GM18907 (cell line): Measurements from ENCODE around the gene MOV10.
"Not testable (repeated sequence)": the region's sequence is repeated elsewhere in the genome, so short reads cannot be mapped to it uniquely, and the experiment has no call there.

ENCODE experiments used
- ATAC-seq: cut with Tn5 transposase; IDR thresholded peaks from one replicate; pipeline ENCODE4 v1.9.1; 2021; ENCODE audit warnings: mild to moderate bottlenecking, moderate library complexity; ENCODE audit not compliant: unreplicated experiment

The MOV10 gene

DNA sequence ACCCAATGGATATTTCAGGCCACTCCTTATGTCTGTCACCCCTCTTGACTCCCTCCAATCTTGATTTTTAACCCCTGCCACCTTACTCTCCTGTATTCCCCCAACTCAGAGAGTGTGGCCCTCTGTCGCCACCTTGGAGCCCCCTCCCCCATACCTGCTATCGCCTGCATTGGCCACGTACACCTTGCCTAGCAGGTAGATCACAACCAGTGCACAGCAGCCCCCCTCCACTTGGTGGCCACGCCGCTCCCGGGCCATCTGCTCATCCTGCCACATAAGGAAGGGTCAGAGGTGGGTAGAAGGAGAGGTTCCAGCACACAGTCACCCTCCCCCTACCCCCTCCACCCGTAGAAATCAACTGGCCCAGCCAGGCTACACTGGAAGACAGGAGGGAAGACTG is 37.7 kb downstream of the MOV10 start:
- ATAC-seq, result no peak

DNA sequence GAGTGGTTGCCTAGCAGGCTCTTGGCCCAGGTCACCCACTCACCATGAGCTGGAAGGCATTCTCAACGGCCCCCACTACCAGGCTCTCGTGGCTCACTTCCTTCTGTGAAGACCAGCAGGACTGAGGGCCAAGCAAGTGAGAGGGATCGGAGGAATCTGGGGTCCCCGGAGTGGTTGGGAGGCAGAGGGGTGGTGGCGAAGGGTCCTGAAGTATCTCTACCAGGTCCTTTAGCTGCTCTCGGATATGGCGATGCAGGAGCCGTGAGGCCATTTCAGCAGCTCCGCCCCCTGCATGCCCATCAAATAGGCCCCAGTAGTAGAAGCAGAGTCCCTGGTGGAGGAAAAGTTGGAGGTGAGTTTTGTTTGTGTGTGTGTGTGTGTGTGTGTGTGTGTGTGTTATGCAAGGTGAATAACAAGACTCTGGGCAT is 38.3 kb downstream of the MOV10 start:
- ATAC-seq, result no peak

DNA sequence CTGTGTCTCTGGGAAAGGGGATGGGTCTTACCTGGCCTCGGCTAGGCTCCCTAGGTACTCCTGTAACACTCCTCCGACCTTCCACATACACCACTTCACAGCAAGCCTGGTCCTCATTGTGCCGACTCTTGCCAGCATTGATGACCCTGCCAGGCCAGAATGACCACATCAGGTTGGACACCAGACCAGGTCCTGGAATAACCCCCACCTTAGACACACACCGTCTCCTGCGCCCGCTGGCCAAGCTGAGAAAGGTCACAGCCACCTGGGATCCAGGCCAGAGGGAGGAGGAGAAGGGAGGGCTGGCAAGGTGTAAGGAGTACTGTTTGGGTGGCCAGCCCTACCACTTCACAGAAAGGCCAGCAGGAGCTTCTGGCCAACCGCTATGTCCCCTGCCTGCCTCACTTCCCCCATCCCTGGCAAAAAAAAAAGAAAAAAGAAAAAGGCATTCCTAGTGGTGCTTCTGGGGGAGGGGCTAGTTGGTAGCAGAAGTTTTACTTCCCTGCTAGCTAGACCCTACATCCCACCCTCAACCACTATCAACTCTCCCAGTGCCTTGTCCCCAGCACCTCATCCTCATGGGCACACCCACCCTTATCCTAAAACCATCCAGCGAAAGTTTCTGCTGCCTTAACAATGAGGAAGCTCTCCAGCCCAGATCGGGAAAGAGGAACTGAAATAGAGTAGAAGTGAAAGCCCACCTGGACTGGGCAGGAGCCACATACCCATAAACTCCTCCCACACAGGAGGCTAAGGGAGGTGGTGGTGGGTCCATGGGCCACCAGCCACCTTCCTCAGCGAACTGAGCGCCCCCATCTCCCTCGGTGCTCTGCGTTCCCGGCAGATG is 39.2 kb downstream of the MOV10 start:
- ATAC-seq, result no peak

GRCh38 chr1:112714313-112715263 is 40.1 kb downstream of the MOV10 start:
- ATAC-seq, result peak; percentile 3

DNA sequence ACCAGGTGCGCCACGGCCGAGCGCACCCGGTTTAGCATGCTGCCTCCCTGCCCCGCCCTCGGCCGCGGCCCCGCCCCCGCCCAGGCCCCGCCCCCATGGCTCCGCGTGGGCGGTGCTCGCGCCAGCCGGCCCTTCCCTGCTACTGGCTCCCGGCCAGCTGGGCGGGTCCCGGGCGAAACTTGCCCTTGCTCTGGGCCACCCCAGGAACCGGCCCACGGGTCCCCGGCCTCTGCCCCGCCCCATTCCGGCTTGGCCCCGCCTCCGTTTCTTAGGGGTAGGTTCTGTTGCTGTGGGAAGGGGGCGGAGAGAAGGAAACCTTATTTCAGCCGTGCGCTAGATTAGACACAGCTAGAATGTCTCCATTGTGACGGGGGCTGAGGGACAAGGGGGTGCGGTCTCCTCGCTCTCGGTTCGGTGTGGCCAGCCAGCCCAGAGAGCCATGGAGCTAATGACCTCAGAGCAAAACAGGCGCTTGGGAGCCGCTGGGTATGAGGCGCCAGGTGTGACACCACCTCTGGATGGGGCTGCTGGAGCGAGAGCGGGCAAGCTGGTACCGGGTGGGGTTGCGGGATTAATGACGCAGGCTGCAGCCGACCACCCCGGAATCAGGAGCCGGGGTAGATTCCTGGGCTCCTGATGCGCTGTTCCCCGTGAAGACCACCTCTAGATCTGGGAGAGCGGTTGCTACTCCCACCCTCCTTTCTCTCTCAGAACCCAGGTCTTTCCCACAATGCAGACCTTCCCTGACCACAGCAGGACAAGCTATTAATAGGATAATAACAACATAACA is 41.0 kb downstream of the MOV10 start, which contains the start of gene PPM1J:
Gene PPM1J (minus strand): TSS at position 69 of the 790 bp plus-strand sequence. CDS start 31 bp downstream, at position 38.
- ATAC-seq, result peak; percentile 82

- ATAC-seq, result peak; percentile 39
Measured at GRCh38 chr1:112716133-112716720, 41.8 kb downstream of the MOV10 start.

- no peak for ATAC-seq
Measured at GRCh38 chr1:112717263-112717873, 42.9 kb downstream of the MOV10 start.

- ATAC-seq, result no peak
Measured at GRCh38 chr1:112718691-112719418, 44.4 kb downstream of the MOV10 start.

- no peak for ATAC-seq
Measured at GRCh38 chr1:112719706-112720105, 45.2 kb downstream of the MOV10 start.

DNA sequence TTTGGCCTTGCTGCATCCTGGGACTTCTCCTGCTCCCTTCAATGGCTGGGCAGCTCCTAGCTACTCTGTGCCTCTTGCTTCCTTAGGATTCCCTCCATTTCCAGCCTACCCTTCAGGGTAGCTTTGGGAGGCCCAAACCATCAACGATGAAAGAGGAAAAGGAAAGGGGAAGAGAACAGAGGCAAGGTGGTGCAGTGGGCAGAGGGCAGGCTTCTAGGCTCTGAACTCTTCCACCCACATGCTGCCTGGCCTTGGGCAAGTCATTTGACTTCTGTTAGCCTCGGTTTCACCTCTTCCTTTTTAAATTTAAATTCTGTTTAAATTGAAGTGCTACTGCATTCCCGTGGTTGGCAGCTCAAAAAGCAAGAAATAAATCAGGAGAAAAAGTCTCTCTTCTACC is 46.3 kb downstream of the MOV10 start:
- ATAC-seq, result no peak

- not testable (repeated sequence) for ATAC-seq
Measured at GRCh38 chr1:112721294-112721693, 46.8 kb downstream of the MOV10 start.

- ATAC-seq, result no peak
Measured at GRCh38 chr1:112721966-112722524, 47.6 kb downstream of the MOV10 start.

DNA sequence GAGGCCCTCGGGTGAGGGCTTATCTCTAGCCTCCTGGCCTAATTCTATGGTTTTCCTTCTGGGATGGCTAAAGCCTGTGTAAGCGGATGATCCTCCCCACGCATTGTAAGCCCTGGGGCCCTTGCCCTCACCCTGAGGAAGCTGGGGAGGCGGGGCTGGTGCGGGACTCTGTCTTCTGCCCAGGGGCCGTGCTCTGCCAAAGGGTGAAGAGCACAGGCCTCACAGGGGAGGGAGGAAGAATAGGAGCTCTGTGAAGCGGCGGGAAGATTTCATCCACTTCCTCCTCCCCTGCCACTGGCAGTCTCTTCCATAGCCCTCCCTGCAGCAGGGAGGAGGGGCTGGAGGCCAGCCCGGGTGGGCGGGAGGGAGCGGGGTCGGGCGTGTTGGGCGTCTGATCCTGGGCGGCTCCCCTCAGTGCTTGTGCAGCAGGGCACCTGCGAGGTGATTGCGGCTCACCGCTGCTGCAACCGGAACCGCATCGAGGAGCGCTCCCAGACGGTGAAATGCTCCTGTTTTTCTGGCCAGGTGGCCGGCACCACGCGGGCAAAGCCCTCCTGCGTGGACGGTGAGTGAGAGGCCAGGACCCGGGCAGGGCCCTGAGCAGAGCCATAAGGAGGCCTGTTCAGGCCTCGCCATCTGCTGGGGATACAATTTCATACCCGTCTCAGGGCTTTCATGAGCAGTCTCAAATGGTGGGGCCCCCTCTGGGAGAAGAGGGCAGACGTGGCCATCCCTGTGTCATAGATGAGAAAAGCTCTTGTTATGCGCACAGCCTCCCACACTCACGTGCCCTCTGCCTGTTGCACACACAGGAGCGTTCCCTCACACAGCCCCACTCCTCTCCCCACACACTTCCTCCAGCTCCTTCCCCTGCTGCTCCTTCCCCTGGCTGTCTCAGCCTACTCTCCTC is 48.4 kb downstream of the MOV10 start:
- ATAC-seq, result no peak

DNA sequence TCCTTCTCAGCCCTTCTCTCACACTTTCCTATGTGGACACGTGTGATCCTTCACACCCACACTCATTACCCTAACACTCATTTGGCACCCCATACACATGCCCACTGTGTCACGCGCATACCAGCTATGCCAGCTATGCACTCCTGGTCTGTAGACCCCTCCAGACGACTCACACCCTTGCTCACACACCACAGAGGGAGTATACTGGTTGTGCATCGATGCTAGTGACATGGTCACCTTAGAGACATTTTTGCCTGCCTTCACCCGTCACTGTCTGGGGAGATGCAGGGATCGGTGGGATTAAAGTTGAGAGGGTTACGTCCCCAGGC is 49.0 kb downstream of the MOV10 start:
- no peak for ATAC-seq

DNA sequence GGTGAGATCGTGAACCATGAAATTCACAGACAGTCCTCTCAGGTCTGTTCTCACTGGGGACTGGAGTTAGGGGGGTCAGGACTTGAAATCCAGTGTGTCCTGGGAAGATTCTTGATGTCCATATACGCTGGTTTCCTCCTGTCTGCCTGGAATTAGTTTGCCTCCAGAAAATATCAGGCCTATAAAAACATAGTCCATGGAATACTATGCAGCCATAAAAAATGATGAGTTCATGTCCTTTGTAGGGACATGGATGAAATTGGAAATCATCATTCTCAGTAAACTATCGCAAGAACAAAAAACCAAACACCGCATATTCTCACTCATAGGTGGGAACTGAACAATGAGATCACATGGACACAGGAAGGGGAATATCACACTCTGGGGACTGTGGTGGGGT is 49.8 kb downstream of the MOV10 start:
- ATAC-seq, result not testable (repeated sequence)

DNA sequence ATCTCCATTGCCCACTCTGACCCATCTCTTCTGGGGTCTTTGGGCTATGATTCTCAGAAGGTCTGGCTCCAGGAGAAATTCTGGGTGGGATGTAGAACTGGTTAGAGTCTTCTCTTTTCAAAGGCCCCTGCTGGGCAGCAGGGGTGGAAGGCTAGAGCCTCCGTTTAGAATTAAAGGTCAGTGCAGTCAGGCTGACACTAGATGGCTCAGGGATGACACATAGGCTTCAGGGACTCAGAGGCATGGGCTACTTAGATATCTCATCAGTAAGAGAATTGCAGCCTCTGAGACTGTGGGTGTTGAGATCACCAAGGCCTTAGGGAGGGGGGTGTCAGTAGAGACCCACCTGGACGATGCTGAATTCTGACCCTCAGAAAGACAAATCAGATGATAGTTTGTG is 53.3 kb downstream of the MOV10 start:
- no peak for ATAC-seq

DNA sequence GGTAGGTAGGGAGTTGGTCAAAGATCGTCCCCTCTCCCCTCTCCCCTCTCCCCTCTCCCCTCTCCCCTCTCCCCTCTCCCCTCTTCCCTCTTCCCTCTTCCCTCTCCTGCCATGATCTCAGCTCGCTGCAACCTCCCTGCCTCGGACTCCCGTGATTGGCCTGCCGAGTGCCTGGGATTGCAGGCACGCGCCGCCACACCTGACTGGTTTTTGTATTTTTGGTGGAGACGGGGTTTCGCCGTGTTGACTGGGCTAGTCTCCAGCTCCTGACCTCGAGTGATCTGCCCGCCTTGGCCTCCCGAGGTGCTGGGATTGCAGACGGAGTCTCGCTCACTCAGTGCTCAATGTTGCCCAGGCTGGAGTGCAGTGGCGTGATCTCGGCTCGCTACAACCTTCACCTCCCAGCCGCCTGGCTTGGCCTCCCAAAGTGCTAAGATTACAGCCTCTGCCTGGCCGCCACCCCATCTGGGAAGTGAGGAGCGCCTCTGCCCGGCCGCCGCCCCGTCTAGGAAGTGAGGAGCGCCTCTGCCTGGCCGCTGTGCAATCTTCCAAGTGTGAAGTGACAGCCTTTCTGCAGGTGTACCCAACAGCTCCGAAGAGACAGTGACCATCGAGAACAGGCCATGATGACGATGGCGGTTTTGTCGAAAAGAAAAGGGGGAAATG is 54.0 kb downstream of the MOV10 start:
- ATAC-seq, result not testable (repeated sequence)

DNA sequence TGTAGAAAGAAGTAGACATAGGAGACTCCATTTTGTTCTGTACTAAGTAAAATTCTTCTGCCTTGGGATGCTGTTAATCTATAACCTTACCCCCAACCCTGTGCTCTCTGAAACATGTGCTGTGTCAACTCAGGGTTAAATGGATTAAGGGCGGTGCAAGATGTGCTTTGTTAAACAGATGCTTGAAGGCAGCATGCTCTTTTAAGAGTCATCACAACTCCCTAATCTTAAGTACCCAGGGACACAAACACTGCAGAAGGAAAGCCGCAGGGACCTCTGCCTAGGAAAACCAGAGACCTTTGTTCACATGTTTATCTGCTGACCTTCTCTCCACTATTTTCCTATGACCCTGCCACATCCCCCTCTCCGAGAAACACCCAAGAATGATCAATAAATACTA is 54.6 kb downstream of the MOV10 start:
- ATAC-seq, result not testable (repeated sequence)
